Measurements from ENCODE around the gene IGSF6.

- TF ChIP-seq ZNF782 (CRISPR knock-in tag; IDR thresholded peaks at IDR 0.05; ENCODE audit: borderline replicate concordance) = no peak
- no peak for TF ChIP-seq ZNF512B (CRISPR knock-in tag; IDR thresholded peaks at IDR 0.05; ENCODE audit: borderline replicate concordance)
- no peak for TF ChIP-seq BHLHE40 (IDR thresholded peaks at IDR 0.05; ENCODE audit: low read length)
Observed at GRCh38 chr16:21685034-21685455, 32.6 kb upstream of the IGSF6 start.
